COLO668 (cell line): ENCODE measurements around the gene STIM1.
A peak's percentile ranks its signal among the peaks of the same experiment; 100 is the strongest.
"Not testable (repeated sequence)": the region's sequence is repeated elsewhere in the genome, so short reads cannot be mapped to it uniquely, and the experiment has no call there.

ENCODE experiments used
- DNase-seq: peaks from one replicate; lab custom pipeline; 2025; ENCODE audit not compliant: unreplicated experiment; lab: John Stamatoyannopoulos, UW

The STIM1 gene

DNA sequence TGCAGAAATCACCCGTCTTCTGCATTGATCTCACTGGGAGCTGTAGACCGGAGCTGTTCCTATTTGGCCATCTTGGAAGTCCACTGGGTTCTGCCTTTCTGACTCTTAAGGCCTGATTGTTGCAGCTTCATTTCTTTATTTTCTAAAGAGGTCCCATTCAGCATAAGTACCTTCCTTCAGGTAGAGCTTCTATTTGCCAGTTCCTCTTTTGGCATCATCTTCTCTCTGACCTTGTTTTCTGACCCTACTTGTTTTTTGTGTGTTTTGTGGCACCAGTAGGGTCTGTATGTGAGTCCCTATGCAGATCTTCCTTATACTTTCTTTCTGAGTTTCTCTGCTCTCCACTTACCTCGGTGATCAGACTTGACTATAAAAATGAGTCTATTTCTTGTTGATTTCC, 161.7 kb downstream of the STIM1 start:
- no peak for DNase-seq

DNA sequence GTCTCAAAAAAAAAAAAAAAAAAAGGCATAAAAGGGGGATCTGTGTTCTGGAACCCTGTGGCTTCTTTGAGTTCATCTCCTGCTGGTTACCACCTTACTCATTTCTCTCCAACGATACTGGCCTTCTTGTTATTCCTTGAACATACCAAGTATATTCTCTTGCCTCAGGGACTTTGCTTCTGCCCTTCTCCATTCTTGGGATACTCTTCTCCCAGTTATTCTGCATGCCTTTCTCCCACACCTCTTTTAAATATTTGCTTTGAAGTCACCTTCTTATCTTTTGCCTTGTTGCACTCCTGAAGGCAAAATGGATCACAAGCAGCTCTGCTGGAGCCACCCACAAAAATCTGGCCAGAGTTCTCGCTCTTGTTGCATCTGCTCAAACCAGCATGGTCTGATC, 163.2 kb downstream of the STIM1 start:
- no peak for DNase-seq

DNA sequence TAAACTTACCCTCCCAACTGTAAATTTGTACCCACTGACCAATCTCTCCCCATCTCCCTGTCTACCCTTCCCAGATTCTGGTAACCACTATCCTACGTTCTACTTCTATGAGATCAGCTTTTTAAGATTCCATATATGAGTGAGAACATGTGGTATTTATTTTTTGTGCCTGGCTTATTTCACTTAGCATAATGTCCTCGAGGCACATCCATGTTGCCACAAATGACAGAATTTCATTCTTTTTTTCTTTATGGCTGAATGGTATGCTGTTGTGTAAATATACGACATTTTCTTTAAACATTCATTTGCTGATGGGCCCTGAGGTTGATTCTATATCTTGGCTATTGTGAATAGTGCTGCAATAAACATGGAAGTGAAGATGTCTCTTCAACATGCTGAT, 164.4 kb downstream of the STIM1 start:
- DNase-seq = no peak

DNA sequence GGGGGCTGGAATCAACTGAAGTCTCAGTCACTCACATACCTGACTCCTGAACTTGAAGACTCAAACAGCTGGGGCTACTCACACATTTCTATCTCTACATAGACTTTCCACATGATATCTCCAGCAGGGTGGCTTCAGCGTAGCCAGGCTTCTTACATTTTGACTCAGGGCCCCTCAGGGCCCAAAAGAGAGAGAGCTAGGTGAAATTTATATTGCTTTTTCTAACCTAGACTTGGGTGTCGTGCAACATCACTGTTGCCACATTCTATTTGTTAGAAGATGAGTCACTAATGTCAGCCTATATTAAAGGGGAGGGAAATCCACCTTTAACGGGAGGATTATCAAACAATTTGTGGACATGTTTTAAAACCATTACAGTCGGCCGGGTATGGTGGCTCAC, 167.2 kb downstream of the STIM1 start:
- no peak for DNase-seq

DNA sequence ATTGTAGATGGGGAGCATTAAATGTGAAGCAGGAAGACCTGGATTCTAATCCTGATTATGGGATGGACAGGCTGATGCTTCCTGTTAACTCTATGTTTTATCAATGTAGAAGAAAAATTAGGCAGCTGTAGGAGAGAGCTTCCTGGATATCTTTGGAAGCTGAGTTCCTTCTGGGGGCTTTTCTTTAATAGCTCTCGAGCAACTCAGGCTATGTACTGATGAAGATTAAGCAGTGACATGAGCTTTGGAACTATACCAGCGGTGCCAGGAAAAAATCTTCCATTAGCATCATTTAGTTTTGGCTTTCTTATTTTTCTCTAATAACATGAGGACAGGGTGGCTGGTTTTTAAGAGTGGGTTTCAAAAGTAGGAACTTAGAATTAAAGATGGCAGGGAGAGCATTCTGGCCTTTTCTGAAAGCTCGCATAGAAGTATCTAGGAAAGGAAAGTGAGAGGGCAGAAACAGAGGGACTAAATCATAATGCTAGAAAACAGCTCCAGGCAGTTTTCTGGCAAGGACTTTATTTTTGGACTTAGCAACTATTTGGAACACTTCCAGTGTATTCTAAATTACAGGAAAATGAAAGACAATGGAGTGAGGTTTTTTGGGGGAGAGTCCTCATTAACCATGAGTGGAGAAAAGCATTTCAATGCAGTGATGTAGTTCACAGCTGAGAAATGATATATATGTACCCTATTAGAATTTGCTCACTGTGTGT, 169.9 kb downstream of the STIM1 start:
- no peak for DNase-seq

DNA sequence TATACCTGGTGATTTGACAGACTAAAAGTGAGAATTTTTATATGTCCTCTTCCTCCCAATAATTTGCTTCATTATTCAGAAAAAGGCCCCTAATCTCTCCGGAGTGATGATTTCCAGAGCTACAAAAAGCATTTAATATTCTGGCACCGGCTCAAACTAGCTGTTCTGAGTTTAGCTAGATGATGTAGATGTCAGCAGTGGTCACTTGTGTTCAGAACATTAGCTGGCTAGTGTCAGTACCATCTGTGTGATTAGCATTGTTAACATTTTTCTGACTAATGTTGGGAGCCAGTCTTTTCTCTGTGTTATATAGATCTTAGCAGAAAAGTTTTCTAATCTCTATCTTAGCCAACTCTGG, 170.5 kb downstream of the STIM1 start:
- no peak for DNase-seq

DNA sequence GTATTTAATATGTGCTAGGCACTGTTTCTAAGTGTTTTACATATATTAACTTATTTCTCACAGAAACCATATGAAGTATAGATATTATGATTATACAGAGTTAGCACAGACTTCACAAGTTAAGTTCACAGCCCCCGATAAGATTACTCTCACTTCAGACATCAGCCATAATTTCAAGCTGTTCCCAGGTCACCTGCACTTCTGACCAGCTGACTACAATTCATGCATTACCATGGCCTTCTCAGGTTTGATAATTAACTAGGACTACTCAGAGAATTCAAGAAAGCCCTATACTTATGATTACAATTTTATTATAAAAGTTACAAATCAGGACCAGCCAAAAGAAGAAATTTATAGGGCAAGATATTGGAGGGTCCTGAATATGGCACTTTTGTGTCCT, 170.9 kb downstream of the STIM1 start:
- no peak for DNase-seq

DNA sequence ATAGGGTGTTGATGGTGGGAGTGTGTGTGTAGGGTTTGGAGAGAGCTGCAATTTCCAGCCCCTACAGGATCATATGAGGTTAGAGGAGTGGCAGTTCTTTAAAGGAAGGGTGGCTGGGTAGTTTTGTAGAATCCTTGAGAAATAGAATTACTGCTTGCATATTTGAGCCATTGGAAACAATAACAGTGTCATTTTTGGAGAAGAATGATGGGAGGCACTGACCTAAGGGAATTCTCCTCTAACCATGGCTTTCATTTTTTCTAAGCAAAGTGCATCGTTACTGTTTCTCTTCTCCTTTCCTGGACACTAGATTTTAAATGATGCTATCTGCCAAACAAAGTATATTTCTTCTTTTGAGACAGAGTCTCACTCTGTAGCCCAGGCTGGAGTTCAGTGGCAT, 172.3 kb downstream of the STIM1 start:
- DNase-seq = no peak

DNA sequence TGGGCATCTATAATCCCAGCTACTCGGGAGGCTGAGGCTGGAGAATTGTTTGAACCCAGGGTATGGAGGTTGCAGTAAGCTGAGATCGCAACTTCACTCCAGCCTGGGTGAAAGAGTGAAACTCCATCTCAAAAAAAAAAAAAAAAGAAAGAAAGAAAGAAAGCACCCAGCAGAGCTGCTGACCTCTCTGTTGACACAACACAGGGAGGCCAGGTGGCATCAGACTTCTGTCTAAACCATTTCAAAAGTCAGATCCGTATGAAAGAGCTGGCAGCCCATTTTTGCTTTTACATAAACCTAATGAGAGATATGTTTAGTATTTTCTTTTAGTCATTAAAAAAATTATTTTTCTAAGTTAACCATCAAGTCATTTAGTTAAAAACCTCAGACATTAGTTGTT, 174.7 kb downstream of the STIM1 start:
- DNase-seq = peak; percentile 5

DNA sequence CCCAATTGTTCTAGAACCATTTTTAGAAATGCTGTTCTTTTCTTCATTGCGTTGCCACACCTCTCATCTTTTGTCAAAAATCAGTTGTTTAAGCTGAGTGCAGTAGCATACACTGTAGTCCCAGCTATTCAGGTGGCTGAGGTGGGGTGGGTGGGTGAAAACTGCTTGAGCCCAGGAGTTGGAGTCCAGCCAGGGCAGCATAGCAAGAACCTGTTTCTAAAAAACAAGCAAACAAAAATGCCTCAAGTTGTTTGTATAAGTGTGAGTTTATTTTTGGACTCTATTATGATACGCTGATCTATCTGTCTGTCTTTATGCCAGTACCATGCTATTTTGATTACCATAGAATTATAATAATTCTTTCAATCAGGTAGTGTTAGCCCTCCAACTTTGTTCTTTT, 176.6 kb downstream of the STIM1 start:
- DNase-seq = no peak

DNA sequence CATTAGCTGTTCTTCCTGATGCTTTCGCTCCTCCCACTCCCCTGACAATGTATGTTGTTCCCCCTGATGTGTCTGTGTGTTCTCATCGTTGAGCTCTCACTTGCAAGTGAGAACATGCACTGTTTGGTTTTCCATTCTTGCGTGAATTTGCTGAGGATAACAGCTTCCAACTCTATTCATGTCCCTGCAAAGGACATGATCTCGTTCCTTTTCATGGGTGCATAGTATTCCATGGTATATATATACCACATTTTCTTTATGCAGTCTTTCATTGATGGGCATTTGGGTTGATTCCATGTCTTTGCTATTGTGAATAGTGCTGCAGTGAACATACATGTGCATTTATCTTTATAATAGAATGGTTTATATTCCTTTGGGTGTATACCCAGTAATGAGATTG, 180.5 kb downstream of the STIM1 start:
- DNase-seq = no peak

DNA sequence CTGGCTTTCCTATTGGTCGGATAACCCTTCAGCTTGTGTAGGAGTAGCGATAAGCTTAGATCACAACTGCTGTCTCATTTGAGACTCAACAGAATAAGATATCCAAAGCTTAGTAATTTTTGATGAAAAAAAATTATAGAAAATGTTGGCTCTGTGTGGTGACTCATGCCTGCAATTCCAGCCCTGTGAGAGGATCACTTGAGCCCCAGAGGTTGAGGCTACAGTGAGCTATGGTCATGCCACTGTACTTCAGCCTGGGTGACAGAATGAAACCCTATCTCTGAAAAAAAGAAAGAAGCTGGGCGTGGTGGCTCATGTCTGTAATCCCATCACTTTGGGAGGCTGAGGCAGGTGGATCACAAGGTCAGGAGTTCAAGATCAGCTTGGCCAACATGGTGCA, 183.5 kb downstream of the STIM1 start:
- no peak for DNase-seq

DNA sequence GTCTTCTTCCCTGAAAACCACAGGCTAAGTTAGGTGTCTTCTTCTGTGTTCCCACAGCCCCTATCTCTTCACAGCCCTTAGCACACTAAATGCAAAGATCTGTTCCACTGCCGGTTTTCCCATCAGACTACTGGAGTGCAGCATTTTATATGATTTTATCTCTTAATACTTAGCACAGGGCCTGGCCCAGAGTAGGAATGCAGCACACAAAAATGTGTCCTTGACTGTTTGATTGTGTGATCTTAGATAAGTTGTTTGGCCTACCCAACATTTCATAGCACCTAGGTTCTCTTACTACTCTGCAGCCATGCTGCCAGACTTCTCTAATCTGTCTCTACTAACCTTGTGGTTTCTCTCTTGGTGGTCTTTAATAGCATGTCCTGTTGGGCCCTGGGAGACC, 185.0 kb downstream of the STIM1 start:
- DNase-seq = no peak

DNA sequence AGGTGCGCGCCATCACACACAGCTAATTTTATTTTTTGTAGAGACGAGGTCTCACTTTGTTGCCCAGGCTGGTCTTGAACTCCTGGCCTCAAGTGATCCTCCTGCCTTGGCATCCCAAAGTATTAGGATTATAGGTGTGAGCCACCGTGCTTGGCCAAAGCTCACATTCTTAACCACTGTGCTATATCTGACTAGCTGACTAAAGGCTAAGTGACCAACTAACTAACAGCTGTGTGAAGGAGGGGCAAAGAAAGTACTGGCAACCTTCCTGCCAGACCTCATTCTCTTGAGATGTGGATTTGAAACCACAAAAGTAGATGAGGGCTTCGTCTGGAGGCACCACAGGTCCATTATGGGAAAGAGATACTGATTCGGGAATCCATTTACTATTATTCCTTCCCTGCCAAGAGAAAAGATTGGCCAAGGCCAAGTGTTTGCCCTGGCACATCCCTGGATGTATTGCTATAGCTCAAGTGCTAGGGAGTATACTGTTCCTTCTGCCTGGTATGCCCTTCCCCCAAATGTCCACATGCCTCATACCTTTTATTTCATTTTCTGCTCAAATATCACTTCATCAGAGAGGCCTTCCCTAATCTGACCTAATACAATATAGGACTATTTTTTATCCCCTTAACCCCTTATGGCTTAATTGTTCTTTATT, 186.4 kb downstream of the STIM1 start:
- DNase-seq = no peak

DNA sequence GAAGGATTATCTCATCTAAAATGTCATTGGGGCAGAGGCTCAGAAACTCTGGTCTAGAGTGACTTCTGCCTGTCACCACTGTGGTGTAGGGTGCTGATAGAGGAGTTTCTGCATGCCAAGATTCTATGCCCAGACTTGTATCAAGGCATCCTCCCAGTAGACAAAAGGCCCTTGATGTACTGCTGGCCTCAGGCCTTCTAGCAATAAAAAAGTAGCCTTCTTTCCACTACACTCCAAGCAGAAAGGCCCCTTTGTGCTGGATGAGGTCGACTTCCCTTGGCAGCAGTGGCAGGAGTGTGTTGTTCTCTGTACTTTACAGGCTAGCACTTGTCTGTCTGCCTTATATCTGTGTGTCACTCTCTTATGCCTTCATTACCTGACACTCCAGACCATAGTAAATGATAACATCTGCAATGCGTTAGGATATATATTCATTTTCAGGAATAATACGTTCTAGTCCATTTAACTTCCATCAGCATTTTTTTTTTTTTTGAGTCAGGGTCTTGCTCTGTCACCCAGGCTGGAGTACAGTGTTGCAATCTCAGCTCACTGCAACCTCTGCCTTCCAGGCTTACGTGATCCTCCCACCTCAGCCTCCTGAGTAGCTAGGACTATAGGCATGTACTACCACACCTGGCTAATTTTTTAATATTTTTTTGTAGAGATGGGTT, 189.6 kb downstream of the STIM1 start:
- DNase-seq = no peak

DNA sequence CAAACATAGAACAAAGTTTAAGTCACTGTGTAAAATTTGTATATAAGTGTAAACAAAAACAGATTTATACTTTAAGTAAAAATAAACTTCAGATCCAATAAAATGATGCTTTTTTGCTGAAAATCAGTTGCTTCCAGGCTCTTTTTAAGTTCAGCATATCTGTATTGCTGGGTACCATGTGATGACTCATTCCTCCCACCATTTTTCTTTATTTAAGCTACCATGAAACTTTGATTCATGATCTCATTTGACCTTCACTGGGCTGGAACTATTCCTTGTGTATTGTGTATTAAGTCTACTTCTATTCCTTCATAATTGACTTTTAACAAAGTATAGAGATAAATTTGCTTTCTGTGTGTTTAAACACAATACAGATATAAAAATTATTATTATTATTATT, 192.9 kb downstream of the STIM1 start:
- no peak for DNase-seq

DNA sequence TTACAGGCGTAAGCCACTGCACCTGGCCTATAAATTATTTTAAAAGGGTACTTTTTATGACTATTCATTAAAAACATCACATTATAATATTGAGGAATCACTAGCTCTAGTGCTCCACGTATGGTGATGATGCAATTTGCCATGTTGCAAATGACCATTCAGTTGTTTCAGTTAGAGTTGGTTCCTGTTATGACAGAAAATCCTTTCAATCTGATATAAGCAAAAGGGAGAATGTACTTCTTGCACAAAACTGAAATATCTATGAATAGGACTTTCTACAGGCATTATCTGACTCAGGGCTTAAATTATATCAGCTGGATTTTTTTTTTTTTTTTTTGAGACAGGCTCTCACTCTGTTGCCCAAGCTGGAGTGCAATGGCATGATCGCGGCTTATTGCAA, 193.5 kb downstream of the STIM1 start:
- DNase-seq = no peak

DNA sequence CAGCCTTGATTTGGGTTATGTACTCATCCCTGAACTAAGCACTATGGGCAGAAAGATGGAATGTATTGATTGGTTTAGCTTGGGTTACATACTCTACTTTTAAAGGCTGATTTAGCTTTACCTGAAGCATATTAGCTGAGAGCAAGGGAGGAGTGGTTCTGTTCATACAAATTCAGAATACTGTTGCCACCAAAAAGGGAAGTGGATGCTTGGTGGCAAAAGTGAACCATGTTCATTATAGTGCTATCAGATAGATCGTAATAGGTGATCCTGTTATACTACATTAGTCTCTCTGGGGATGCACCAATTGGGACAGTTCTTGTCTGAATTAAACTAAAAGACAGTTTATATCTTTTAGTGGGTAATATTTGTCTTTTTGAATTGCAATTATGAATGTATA, 194.7 kb downstream of the STIM1 start:
- DNase-seq = no peak

DNA sequence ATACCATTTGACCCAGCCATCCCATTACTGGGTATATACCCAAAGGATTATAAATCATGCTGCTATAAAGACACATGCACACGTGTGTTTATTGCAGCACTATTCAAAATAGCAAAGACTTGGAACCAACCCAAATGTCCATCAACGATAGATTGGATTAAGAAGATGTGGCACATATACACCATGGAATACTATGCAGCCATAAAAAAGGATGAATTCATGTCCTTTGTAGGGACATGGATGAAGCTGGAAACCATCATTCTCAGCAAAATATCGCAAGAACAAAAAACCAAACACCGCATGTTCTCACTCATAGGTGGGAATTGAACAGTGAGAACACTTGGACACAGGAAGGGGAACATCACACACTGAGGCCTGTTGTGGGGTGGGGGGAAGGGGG, 197.7 kb downstream of the STIM1 start:
- not testable (repeated sequence) for DNase-seq

DNA sequence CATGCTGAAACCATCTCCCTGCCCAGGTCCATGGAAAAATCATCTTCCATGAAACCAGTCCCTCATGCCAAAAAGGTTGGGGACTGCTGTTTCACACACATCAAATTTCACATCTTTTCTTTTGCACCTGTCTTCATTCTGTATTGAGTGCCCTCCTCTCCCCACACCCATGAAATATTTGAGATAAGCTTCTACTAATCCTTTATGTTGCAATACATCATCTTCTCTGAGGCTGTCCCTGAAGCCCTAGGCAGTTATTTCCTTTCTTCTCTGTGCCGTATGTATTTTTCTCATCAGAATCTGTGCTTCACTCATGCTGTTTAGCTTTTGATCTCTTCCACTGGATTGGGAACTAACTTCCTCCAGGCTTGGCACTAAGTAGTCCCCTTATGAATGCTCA, 199.2 kb downstream of the STIM1 start:
- no peak for DNase-seq

DNA sequence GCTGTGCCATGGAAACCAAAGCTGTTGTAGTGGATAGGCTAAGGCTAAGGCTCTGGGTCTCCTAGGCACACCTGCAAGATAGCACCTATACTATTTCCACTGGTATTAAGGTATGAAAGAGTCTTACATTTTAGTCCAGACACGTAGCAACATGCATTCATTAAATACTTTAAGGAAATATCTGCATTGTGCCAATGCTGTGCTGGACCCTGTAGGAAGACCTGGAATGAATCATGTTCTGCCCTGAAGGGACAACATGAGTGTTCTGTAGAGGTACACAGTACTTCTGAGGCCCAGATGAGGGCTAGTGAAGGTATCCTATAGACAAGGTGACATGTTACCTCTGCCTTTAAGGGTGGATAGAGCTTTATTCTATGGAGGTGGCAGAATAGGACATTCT, 204.0 kb downstream of the STIM1 start:
- no peak for DNase-seq

DNA sequence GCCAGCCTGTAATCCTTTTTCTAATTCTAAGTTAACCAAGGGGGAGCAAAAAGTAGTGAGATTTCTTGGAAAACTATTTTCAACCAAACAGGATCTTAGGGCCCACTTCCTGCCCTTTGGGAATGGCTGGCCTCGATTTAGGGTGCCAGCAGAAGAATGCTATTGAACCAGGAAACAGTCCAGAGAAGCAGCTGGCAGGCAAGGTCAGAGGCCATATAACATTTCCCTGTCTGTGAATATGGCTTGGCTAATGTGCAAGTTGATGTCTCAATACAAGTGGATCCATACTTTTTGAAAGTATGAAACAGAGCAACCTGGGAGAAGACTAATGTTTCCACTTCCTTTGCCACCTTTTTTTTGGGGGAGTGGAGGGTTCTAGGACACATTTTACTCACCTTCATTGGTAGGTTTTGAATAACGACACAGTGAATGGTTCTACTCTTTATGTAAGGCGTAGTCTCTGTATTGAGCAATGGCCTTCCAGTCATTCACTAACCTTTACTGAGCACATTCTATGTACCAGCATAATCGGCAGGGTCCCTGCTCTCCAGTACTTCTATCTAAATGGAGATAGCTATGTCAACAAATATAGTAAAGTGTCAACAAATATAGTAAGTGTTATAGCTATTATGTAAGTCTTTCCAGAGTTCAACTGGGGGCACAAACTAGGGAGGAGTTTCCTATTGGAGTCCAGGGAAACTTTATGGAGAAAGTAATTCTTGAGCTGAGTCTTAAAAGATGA, 204.9 kb downstream of the STIM1 start:
- no peak for DNase-seq
